Endothelial cell (in vitro differentiated cells): ENCODE measurements around the gene AKAP8. TPM values are rescaled to one million over a fixed set of nuclear protein-coding genes. Genes with fewer than 3 reads are reported as not detected.
A peak's percentile ranks its signal among the peaks of the same experiment; 100 is the strongest.
"Not testable (repeated sequence)": the region's sequence is repeated elsewhere in the genome, so short reads cannot be mapped to it uniquely, and the experiment has no call there.

Experiments used
- DNase-seq: peaks from one replicate; pipeline ENCODE4 v3.0.0; 2021; ENCODE audit warnings: low spot score
- H3K27ac Mint-ChIP-seq: one replicate; pipeline ENCODE4 v1.8.0; 2021; ENCODE audit warnings: mixed read lengths, inconsistent platforms; ENCODE audit not compliant: unreplicated experiment
- H3K27me3 Mint-ChIP-seq: one replicate; pipeline ENCODE4 v1.8.0; 2021; ENCODE audit warnings: mild to moderate bottlenecking, moderate library complexity, mixed read lengths, inconsistent platforms; ENCODE audit not compliant: unreplicated experiment
- H3K36me3 Mint-ChIP-seq: one replicate; pipeline ENCODE4 v1.8.0; 2021; ENCODE audit warnings: mild to moderate bottlenecking, low read depth, mixed read lengths, inconsistent platforms; ENCODE audit not compliant: unreplicated experiment
- H3K4me1 Mint-ChIP-seq: one replicate; pipeline ENCODE4 v1.8.0; 2021; ENCODE audit warnings: mild to moderate bottlenecking, mixed read lengths, inconsistent platforms; ENCODE audit not compliant: unreplicated experiment
- H3K4me3 Mint-ChIP-seq: one replicate; pipeline ENCODE4 v1.8.0; 2021; ENCODE audit warnings: mild to moderate bottlenecking, mixed read lengths, inconsistent platforms; ENCODE audit not compliant: unreplicated experiment
- H3K9me3 Mint-ChIP-seq: one replicate; pipeline ENCODE4 v1.8.0; 2021; ENCODE audit warnings: mixed read lengths, inconsistent platforms; ENCODE audit not compliant: unreplicated experiment
- total RNA-seq: library from RNA; stranded (reverse); fragmentation: NEBNext Ultra II Directional; extraction: Animal tissue kit (Norgen Biotek cat#: 25700); gene quantifications from one replicate; pipeline ENCODE4 v1.2.1, GENCODE V29; 2021; ENCODE audit not compliant: unreplicated experiment
- TF ChIP-seq, protein P1 (sequence below): fragments of 200-600 bp; sonication (generic); IDR thresholded peaks from one replicate; pipeline ENCODE4 v1.5.0; 2021; ENCODE audit warnings: antibody characterized with exemption; ENCODE audit not compliant: unreplicated experiment

Gene AKAP8
- total RNA-seq, 1 donor from 2014 or later: 36.5 TPM

DNA sequence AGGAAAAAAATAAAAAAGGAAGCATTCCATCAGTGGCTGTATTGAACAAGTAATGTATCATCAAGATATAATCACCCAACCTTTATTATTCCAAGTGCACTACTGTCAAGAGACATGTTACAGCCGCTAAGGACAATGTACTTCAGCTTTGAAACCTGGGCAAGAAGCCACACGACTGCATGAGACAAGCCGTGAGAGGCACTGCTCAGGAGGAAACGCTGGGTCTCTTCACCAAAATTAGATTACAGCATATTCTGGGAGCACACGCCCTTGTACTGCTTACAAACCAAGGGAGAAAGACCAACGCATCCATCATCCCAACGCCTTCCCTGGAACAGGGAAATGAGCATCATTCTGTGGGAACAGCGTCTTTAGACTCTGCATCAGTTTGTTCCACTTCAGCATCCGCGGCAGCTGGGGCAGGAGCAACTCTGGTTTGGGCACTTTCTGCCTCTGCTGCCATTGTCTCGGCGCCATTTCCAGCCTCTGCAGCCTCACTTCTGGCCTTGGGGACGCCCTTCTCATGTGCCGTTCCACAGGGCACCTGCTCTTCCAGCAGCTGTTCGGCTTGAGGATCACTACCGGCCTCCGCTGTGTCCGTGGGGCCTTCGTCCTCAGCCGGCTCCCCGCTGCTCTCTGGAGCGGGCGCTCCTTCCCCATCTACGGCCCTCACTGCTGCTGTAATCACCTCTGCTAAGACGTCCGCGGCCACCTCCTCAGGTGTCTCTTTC lies 24.9 kb downstream of the AKAP8 start:
- H3K27me3 Mint-ChIP-seq: no peaks in the 10 kb centered on the region
- no peak for DNase-seq
- H3K9me3 Mint-ChIP-seq: no peaks in the 10 kb centered on the region
- TF ChIP-seq, protein P1, sequence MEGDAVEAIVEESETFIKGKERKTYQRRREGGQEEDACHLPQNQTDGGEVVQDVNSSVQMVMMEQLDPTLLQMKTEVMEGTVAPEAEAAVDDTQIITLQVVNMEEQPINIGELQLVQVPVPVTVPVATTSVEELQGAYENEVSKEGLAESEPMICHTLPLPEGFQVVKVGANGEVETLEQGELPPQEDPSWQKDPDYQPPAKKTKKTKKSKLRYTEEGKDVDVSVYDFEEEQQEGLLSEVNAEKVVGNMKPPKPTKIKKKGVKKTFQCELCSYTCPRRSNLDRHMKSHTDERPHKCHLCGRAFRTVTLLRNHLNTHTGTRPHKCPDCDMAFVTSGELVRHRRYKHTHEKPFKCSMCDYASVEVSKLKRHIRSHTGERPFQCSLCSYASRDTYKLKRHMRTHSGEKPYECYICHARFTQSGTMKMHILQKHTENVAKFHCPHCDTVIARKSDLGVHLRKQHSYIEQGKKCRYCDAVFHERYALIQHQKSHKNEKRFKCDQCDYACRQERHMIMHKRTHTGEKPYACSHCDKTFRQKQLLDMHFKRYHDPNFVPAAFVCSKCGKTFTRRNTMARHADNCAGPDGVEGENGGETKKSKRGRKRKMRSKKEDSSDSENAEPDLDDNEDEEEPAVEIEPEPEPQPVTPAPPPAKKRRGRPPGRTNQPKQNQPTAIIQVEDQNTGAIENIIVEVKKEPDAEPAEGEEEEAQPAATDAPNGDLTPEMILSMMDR: no peak
- no peak overlapping the region for H3K27ac Mint-ChIP-seq
- peaks cover 31% of the 10 kb centered on the region for H3K36me3 Mint-ChIP-seq
- H3K4me3 Mint-ChIP-seq: peak overlapping the region; percentile 19
- H3K4me1 Mint-ChIP-seq: no peaks in the 10 kb centered on the region

DNA sequence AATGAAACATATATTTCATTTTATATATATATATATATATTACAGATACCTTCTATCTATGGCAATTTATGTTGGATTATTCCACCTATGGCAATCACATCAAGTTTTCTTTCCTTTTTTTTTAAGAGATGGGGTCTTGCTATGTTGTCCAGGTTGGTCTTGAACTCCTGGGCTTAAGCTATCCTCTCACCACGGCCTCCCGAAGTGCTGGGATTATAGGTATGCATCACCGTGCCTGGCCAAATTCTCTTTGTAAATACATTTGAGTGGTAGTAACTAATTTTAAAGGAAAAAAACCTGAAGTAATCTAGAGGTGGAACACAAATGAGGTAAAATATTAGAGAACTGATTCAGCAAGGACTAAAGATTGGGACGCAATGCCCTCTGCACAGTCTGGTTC lies 25.7 kb downstream of the AKAP8 start:
- Mint-ChIP-seq H3K27ac (no peak overlapping the region), H3K4me3 (no peak overlapping the region), H3K4me1 (no peaks in the 10 kb centered on the region), H3K9me3 (no peaks in the 10 kb centered on the region), H3K27me3 (no peaks in the 10 kb centered on the region), H3K36me3 (peaks cover 27% of the 10 kb centered on the region)
- TF ChIP-seq, protein P1: no peak
- no peak for DNase-seq

DNA sequence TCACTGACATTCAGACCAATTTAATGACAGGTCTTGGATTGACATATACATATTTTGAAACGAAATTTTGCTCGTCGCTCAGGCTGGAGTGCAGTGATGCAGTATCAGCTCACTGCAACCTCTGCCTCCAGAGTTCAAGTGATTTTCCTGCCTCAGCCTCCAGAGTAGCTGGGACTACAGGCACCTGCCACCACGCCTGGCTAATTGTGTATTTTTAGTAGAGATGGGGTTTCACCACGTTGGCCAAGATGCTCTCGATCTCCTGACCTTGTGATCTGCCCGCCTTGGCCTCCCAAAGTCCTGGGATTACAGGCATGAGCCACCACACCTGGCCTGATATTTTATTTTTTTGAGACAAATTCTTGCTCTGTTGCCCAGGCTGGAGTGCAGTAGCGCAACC lies 27.1 kb downstream of the AKAP8 start:
- not testable (repeated sequence) for H3K4me1 Mint-ChIP-seq, H3K9me3 Mint-ChIP-seq, H3K4me3 Mint-ChIP-seq, DNase-seq, H3K27me3 Mint-ChIP-seq
- Mint-ChIP-seq H3K36me3 (peaks cover 15% of the 10 kb centered on the region), H3K27ac (peak overlapping the region; percentile 18)

DNA sequence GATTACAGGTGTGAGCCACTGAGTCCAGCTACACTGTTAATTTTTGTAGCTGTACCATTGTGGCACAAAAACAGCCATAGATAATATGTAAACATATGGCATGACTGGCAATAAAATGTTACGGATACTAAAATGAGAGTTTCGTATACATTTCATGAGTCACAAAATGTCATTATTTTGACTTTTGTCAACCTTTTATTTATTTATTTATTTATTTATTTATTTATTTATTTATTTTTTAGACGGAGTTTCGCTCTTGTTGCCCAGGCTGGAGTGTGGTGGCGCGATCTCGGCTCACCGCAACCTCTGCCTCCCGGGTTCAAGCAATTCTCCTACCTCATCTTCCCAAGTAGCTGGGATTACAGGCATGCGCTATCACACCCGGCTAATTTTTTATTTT lies 38.3 kb downstream of the AKAP8 start:
- H3K27me3 Mint-ChIP-seq, DNase-seq, H3K4me1 Mint-ChIP-seq, H3K36me3 Mint-ChIP-seq, H3K27ac Mint-ChIP-seq, H3K9me3 Mint-ChIP-seq, H3K4me3 Mint-ChIP-seq: not testable (repeated sequence)

DNA sequence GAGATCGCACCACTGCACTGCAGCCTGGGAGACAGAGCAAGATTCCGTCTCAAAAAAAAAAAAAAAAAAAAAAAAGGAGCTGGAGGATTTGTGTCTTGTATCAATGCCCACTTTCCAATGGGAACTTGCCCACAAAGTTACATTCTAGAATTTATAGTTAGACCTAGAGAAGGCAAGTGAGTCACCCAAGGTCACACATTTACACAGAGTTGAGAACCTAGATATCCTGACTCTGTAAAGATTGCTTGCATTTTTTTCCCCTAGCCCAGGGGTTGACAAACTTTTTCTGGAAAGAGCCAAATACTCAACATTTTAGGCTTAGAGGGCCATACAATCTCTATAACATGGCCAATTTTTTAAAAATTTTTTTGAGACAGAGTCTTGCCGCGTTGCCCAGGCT lies 39.5 kb downstream of the AKAP8 start:
- no peaks in the 10 kb centered on the region for H3K27me3 Mint-ChIP-seq
- H3K4me3 Mint-ChIP-seq: no peak overlapping the region
- no peak overlapping the region for H3K27ac Mint-ChIP-seq
- H3K9me3 Mint-ChIP-seq: no peaks in the 10 kb centered on the region
- H3K4me1 Mint-ChIP-seq: no peaks in the 10 kb centered on the region
- TF ChIP-seq, protein P1: no peak
- no peaks in the 10 kb centered on the region for H3K36me3 Mint-ChIP-seq
- DNase-seq: no peak

DNA sequence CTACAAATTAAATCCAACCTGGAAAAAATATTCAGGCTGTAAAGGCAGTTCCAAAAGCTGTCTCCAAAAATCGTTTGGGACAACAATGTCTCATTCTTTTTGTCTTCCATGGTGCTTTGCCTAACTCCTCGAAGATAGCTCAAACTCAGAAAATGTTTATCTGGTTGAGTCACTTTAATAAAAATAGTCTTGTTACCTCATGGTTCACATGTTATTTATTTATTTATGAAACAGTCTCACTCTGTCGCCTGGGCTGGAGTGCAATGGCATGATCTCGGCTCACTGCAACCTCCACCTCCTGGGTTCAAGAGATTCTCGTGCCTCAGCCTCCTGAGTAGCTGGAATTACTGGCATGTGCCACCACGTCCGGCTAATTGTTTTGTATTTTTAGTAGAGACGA lies 42.4 kb downstream of the AKAP8 start:
- TF ChIP-seq, protein P1: no peak
- Mint-ChIP-seq H3K9me3 (no peaks in the 10 kb centered on the region), H3K27ac (no peak overlapping the region), H3K4me1 (peaks cover 4% of the 10 kb centered on the region), H3K27me3 (peaks cover 9% of the 10 kb centered on the region), H3K36me3 (peaks cover 4% of the 10 kb centered on the region), H3K4me3 (no peak overlapping the region)
- no peak for DNase-seq

DNA sequence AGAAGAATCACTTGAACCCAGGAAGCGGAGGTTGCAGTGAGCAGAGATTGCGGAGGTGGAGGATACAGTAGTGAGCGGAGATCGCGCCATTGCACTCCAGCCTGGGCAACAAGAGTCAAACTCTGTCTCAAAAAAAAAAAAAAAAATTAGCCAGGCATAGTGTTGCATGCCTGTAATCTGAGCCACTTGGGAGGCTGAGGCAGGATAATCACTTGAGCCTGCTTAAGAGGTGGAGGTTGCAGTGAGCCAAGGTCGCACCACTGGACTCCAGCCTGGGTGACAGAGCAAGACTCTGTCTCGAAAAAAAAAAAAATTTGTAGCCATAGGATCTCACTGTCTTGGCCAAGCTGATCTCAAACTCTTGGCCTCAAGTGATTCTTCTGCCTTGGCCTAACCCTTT lies 43.6 kb downstream of the AKAP8 start:
- not testable (repeated sequence) for DNase-seq, H3K27ac Mint-ChIP-seq, H3K36me3 Mint-ChIP-seq

More for the DNA sequence above, 43.6 kb downstream of the AKAP8 start:
- not testable (repeated sequence) for H3K4me1 Mint-ChIP-seq, H3K4me3 Mint-ChIP-seq, H3K9me3 Mint-ChIP-seq
- peaks cover 11% of the 10 kb centered on the region for H3K27me3 Mint-ChIP-seq
